Glomerular visceral epithelial cell (primary cell): Measurements from ENCODE around the gene HES6.
A peak's percentile ranks its signal among the peaks of the same experiment; 100 is the strongest.

Experiments used
- DNase-seq: peaks from one replicate; pipeline ENCODE4 v3.0.0-alpha.2; 2016; ENCODE audit errors: extremely low spot score

Gene HES6

DNA sequence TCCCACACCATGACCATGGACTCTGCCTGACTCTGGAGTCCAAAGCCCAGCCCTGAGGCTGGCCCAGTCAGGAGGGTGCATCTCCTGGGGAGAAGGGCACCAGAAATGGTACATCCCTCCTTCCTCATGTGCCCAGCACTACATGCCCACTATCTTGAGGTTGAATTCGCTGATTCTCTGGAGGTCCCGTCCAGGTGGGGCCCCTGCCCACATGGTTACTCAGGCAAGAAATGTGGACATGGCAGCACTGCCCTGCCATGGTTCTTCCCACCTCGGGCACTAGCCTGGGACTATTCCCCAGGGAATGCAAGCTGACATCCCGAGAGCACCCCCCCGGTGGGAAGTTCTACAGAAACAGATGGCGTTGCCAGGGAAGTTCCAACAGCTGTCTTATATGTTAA lies 15.3 kb upstream of the HES6 start:
- DNase-seq = no peak

DNA sequence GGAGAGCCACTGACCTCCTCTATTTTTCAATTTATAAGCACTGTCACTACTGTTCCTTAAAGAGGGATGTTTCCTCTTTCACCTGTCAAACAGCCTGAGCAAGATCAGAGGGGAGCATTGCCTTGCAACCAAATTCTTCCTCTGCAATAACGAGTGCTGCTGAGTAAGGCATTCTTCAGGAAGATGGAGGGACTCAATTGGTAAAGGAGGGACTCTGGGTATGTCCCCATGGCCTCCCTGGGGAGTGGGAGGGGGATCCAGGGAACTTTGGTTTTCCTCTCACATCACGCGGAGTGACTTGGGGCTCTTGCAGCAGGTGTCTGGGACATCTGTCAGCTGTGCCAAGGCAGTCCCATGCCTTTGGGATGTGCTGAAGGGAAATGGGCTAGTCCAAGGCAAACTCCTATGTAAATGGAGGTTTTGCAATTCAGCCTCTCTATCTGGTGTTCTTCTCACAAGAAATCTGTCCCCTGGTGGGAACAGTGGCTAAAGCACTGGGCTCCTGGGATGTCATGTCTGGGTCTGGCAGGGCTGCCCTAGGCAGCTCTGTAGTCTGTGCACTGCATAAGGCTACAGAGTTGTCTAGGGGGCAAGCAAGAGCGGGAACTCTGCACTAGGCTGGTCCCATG lies 14.4 kb upstream of the HES6 start:
- DNase-seq = no peak

DNA sequence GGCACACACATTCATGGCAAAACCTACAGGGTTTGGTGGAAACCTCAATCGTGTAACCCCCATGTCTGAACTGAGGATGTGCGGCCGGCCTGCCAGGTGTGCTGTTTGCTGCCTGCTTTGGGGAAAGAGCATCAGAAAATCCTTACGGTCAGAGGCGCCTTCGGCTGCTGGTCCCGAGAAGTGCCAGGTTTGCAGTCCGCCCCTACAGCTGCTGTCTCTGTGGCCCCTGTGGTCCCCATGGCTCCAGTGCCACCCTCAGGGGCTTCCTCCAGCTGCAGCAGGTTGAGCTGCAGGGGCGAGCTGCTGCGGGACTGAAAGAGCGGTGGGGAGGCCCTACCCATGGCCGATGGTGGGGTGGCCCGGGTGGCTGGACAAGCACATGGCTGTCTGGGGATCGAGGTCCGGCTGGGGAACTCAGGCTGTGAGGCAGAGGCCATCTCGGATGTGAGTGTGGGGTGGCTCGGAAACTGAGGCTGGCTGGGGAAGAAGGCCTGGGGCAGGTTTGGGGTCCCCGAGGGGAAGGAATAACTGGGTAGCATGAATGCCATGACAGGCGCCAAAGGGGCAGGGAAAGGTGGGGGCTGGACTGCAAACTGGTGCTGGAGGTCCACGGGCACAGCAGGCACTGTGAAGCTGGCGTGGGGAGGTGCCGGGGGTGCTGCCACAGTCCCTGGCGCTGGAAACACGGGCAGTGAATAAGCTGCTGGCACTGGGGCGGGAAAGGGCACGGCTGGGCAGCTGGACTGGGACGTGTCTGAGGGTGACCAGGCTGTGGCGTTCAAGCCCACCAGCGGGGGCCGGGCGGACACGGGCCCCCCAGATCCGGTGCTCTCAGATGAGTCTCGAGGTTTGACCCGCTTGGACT lies 13.2 kb upstream of the HES6 start:
- DNase-seq = no peak

DNA sequence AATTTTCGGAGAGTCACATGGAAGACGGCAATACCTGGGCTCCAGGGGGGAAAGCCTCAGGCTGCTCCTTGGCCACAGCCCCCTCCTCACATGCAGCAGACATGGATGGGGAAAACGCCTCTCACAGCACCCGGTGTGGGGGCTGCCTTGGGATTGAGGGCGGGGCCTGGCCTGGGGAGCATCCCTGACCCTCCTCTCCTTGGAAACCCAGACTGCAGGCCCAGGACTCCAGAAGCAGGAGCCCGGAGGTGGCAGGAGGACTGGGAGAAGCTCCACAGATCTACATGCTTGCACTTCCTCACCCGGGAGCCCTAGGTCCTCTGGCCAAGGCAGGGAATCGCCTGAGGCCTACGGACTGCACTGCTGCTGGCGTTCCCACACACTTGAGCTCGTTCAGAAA lies 12.1 kb upstream of the HES6 start:
- no peak for DNase-seq

DNA sequence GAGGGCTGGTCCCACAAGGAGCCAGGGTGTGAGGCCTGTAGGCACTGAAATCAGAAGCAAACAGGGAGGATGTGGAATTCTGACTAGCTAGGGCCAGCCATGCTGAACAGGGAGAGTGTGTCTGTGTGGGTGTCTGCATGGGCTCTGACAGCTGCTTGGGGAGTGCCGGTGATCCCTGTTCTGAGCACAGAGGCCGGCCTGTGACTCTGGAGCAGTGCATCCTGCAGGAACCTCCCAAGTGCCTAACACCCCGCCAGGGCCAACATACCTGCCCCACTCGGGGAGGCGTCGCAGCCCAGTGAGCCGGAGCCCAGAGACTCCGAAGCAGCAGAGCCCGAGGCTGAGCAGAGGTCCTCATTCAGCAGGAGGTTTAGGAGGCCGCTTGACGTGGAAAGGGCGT lies 11.5 kb upstream of the HES6 start:
- no peak for DNase-seq

DNA sequence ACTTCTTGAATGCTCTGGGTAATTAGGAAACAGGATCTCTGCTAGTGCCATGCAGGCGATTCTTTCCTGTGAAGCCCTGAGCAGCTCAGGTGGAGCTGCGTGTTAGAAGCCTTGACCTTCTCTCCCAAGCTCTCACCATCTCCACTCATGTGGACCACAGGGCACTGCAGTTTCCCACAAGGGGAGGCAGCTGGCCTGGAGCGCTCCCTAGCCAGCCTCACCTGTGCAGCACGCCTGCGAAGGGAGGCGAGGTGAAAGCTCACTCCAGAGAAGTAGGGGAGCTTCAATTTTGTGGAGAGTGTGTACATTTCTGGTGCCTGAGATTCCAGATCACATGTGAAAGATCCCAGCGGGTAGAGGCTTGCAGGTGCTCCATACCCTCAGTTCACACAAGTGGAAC lies 11.1 kb upstream of the HES6 start:
- no peak for DNase-seq

DNA sequence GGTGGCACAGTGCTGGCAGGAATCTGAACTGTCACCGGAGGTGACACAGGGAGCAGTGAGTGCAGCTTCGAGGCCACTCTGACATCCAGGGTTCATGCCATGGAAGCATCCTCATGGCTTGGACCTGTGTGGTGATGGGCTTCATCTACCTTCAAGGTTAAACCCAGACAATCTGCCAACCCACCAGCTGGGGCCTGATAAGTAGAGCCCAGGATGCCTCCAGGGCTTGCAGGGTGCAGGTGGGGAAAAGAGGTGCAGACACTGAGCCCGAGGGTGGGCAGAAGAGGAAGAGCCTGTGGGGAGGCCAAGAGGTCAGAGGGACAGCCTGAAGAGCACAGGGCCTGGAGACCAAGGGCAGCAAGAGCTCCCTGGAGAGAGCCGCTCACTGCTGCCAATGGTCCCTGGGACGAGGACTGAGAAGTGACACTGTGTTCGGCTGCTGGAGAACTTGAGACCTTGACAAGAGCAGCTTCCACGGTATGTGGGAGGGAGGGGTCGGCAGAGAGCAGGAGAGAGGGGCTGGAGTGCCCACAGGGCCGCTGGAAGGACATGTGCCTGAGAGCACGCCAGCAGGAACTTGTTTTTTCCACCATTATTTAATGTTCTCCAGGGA lies 8.1 kb upstream of the HES6 start:
- no peak for DNase-seq

DNA sequence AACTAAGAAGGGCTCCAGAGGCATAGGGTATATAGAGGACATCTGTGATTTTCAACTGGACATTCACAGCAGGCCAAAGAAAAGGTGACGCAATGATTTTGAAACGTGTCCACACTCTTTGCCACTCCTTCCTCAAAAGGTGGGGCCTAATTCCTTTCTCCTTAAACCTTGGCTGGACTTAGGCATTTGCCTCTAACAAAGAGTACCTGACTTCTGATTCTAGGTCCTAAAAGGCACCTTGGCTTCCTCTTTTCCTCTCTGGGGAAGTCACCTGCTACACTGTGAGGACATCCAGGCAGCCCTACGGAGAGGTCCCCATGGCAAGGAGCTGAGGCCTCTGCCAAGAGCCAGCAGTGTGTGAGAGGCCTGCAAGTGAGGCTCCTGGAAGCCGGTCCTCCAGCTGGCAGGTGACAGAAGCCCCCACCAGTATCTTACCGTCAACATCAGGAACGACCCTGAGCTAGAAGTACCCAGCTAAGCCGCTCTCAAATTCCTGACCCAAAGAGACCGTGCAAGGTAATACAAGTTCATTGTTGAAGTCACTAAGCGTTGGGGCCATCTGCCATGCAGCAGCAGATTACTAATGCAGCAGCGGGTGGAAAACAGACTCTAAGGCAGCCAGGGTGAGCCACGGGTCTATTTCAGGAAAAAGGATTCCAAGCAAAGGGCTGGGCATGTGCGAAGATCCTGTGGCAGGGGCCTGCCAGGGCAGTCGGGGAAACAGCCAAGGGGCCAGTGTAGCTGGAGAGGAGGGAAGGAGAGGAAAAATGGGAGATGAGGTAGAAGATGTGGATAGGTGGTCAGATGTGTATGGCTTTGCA lies 7.4 kb upstream of the HES6 start:
- DNase-seq = no peak

DNA sequence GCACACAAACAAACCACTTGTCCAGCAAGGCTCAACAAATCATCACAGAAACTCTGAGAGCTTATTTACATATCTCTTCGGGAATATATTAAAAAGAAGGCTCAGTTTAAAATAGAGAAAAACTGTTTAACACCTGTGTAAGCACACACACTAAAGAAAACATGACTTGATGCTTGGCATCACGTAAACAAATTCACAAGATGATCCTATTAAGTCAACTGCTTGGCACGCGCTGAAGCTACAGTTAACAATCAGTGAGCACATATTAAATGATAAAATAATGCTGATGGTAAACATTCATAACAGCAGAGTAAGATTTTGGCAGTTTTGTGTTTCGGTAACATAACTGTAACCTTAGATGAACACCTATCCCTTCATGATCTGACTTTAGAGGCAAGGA lies 4.3 kb upstream of the HES6 start:
- no peak for DNase-seq

DNA sequence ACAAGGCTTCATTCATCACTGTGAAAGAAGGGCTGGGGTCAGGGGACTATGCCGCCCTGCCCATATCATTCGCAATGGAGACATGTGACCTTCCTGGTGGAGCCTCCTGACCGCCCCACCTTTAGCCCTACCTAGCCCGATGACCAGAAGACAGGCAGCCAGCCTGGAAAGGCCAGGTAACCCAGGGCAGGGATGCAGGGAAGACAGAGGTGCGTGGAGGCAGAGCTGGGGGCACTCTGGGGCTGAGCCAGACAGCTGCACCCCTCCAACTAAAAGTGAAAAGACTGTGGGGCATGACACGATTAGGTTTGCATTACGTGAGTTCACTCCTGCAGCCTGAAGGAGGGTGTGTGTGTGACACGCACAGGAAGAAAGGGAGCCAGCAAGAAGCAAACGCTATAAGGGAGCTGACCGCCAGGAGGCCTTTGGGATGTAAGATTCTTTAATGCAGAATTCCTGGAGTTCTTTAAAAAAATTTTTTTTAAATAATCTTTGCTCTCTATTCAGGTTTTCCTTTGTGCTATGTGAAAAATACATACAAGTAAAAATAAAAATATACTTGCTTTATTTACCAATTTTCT lies 3.7 kb upstream of the HES6 start:
- DNase-seq = no peak

DNA sequence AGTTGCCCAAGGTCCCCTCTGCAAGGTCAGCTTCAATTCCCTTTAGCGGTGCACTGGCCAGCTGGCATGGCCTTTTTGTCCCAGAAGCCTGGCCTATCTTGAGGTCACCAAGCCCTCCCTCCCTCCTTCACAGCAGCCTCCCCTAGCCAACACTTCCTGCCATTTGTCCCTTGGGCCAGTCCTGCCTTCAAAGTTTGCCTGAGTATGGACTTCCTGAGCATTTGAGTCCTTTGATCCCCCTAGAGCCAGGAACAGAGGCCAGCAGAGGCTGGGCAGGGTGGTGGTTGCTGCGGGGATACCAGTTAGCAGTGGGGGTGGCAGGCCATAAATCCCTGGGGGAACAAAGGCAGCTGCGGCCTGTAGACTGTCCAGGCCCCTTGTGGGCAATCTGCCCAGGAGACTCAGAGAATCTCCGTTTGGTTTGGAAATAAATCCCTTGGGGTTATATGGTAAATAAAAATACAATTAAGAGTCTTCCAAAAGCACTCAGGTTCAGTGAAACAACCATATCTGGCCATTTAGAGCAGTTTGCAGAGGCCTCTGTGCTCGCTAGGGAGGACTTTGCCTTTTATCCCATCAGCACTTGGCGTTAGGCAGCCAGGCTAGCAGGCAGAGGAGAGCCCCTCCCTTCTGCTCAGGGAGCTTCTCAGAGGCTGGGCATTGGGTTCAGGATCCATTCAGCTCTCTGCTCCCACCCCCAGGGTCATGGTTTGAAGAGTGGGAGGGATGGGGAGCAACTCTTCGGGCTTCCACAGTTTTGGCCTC lies 3.1 kb upstream of the HES6 start:
- no peak for DNase-seq

DNA sequence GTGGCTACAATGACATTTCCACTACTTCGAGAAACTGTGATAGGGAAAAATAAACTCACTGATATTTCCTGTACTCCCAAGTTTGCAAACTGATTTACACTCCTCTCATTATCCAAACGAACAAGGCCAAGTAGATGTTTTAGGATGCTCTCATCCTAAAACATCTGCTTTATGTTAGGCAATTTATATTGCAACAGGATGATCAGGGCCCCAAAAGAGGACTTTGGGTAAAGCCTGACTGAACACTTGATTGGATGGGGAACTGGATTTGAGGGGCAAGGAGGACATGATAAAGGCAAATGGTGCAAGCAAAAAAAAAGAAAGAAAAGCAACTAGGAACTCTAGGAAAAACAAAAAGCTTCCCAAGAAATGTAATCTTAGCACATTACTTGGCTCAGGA lies 2.1 kb upstream of the HES6 start:
- DNase-seq = no peak

DNA sequence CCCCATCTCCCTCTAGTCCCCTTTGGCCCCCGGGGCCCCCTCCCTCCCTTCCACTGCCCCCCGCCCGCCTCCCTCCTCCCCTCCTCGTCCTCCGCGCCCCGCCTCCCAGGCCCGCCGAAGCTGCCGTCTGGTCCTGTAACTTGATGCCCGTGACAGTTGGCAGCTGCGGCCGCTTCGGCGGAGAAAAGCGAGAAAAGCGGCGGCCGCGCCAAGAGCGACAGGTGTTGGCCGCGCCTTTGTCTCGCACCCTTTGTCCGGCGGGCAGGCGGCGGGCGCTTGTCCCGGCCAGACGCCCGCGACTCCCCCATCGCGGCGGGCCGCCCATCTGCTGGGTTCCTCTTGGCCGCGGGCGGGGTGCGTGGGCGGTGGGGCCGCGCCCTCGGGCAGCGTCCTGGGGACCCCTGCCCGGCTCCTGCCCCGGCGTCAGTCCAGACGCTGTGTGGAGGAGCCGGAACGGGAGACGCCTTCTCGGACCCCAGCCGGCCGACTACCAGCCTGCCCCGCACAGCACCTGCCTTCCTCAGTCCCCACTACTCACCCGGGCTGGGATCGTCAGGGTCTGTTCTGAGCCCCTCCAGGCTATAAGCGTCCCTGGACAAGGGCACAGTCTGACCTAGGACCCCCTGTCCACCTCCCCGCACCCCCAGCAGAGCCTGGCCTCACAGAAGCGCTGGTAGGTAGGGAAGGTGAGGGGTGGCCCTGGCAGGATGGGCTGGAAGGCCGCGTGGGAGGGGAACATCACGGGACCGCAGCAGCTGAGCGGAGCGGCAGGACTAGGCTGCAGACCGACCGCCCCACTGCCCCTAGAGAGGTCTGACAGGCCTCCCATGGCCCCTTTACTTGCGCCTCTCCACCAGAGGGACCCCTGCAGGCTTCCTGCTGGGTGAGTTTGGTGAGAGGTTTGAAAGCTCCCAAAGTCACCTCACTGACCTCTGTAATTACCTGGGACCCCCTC lies 1.2 kb upstream of the HES6 start:
- DNase-seq = no peak

DNA sequence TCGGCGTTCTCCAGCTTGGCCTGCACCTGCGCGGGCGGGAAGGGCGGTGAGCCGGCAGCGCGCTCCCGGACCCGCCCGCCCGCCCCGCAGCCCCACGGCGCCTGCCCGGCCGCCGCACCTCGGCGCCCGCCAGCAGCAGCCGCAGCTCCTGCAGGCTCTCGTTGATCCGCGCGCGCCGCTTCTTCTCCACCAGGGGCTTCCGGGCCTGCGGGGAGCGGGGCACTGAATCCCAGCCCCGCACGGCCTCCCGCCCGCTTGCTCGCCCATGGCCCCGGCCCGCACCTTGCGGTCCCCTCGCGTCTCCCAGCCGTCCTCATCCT lies 335 bp downstream of the HES6 start:
- peak; percentile 51 for DNase-seq

DNA sequence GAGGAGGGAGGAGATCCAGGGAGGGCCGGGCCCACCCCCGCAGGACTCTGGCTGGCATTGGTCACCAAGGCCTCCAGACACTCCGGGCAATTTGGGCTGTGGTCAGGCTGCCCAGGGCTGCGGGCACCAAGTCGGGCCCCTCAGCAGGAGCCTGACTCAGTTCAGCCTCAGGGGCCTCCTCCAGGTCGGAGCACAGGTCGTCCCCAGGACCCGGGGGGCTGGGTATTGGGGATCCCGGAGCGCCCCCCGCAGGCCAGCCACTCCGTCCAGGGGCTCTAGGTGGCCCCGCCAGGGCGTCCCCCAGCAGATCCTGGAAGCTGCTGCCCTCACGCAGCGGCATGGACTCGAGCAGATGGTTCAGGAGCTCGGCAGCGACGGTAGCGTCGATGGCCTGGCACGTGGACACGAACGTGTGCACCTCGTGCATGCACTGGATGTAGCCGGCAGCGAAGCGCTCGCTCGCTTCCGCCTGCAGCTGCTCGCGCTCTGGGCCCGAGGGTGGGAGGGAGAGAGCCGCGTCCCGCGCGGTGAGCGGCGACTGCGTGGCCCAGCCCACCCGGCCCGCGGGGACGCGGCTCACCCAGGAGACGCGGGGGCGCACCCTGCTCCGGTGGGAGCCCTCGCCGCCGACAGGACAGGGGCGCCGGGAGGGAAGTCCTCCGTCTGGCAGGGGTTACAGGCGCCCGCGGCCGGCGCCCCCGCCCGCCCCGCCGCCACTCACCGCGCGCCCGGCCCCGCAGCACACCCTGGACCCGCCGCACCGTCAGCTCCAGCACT lies 884 bp downstream of the HES6 start:
- DNase-seq = no peak

DNA sequence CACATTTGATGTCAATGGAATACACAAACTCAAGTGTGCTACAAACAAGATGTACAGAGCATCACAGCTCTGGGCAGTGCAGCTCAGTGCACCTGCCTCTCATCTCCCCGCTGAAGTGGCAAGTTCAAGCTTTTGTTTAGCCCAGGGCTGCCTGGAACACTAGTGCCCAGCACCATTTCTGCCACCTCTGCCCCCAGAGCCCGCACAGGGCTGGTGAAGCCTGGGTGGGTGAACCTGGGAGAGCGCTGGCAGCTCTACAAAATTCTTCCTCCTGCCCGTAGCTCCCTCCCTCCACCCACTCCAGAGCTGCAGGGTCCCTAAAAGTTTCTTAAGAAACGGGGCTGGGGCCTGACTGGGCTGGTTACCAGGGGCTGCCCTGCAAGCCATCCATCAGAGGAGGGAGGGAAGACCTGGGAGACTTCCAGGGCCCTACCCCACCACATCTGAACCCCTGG lies 1.5 kb downstream of the HES6 start:
- no peak for DNase-seq

DNA sequence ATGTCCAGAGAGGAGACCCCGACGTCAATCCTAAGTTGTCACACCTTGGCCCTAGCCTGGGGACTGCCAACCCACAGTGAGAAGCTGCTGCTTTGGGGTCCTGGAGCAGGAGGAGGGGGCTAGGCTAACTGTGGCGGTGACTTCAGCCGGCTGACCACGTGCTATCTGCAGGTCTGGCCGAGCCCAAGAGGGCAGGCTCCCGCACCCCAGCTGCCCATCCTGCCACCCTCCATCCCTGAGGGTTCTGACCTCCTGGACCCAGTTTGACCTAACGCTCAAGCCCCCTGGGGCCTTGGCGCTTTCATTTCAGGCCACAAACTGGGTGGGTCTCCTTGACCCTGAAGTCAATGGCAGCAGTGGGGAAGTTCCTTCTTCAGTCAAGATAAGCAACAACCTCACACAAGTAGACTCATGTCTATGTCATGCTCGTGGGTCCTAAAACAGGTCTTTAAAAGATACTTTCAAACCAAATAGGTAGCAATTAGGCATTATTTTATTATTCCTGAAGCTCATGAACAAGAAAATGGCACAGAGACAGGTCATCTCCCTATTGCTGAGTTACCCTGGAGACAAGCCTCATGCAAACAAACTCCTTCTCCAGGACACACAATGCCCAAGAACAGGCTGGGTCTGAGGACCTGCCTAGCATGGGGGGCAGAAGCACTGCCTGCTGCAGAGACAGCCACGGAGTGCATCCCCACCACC lies 2.3 kb downstream of the HES6 start:
- no peak for DNase-seq

DNA sequence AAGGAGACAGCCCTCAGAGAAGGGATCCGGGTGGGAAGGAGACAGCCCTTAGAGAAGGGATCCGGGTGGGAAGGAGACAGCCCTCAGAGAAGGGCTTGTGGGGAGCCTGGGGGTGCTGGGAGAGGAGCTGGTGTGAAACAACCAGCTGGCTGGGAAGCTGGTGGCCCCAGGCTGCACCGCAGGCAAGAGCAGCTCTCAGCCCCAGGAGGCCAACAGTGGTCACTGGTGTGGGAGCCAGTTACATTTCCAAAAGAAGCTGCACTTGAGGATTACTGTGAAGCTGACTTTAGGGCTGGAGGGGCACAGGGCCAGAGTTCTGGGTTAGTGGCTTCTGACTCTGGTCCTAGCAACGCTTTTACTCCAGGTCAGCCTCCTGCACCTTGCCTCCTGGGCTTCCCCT lies 3.3 kb downstream of the HES6 start:
- no peak for DNase-seq

DNA sequence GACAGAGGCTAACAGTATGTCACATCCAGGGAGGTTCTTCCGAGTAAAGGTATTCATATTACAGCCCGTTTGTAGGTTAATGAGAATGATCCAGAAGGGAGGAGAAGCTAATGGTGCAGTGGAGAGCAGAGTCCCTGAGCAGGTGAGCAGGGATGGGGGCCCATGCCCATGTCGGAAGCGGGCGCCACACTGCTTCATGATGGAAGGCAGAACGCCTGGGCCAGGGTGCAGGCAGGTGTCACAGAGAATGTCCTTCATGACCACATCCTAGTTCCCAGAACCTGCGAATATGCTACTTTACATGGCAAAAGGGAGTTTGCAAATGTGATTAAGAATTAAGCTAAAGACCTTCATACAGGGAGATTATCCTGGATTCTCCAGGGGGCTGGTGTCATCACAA lies 4.0 kb downstream of the HES6 start:
- no peak for DNase-seq
